H1 (cell line): ENCODE data around the gene MBOAT2. TPM values are rescaled to one million over a fixed set of nuclear protein-coding genes. Genes with fewer than 3 reads are reported as not detected.

Experiments used
- GABPA ChIP-seq: IDR thresholded peaks from 2 replicates; pipeline ENCODE4 v1.6.1; 2011; ENCODE audit warnings: mild to moderate bottlenecking, low read length, moderate library complexity, borderline replicate concordance; ENCODE audit not compliant: insufficient read depth
- polyA plus RNA-seq, 7 experiments: library from polyadenylated mRNA; depleted of rRNA in 3 of 7; stranded (reverse) in 5 of 7; unstranded in 2 of 7; fragments of >200 nt in 5 of 7; fragments of 200-250 nt in 2 of 7; gene quantifications; 1 replicate in 5 of 7; 2 replicates in 1 of 7; 4 replicates in 1 of 7; pipeline versions ENCODE4 v1.2.1 to v1.2.3, GENCODE V29; 2011 to 2013; ENCODE audit warnings: missing spikeins in 2 of 7, mixed read lengths in 2 of 7
- total RNA-seq: library from RNA; stranded (reverse); fragmentation: NEBNext Ultra II Directional; extraction: Animal tissue kit (Norgen Biotek cat#: 25700); gene quantifications from 2 replicates; pipeline ENCODE4 v1.2.1, GENCODE V29; 2021

The MBOAT2 gene
- total and polyA plus RNA-seq, 2 of the 8 experiments (the other 6 are each of a cell fraction or from before 2014, with no cell fraction given): 11.2 to 23.4 TPM

GRCh38 chr2:9010866-9011265 lies 7.4 kb upstream of the MBOAT2 start (continued):
- no peak for TF ChIP-seq GABPA
